Lung (tissue), 12 donors: ENCODE data around the gene PFKL. TPM values are rescaled to one million over a fixed set of nuclear protein-coding genes. Genes with fewer than 3 reads are reported as not detected.

ENCODE experiments used
- ATAC-seq: fragments of 200-7000 bp; cut with Tn5 transposase; one replicate; pipeline ENCODE4 v1.9.1; 2020; ENCODE audit warnings: moderate number of reproducible peaks; ENCODE audit not compliant: insufficient read depth, low FRiP score
- DNase-seq, 3 donors: peaks; one replicate each; pipeline ENCODE4 v3.0.0-alpha.2; 2013 to 2017
- H3K27ac ChIP-seq, 2 donors: one replicate each; pipeline ENCODE4 v1.5.1; 2013; ENCODE audit warnings: mild to moderate bottlenecking in 2 of 2, moderate library complexity in 2 of 2, control low read depth in 1 of 2, inconsistent platforms in 1 of 2, low read depth in 1 of 2, low read length in 1 of 2
- H3K27me3 ChIP-seq, 3 donors: one replicate each; pipeline ENCODE4 v1.5.1; 2013; ENCODE audit warnings: low read length in 2 of 3; ENCODE audit not compliant: control insufficient read depth in 3 of 3, insufficient read depth in 3 of 3
- H3K36me3 ChIP-seq, 4 donors: one replicate each; pipeline ENCODE4 v1.5.1; 2013; ENCODE audit warnings: low read length in 4 of 4, mild to moderate bottlenecking in 1 of 4, moderate library complexity in 1 of 4; ENCODE audit not compliant: control insufficient read depth in 4 of 4, insufficient read depth in 4 of 4
- H3K4me1 ChIP-seq, 5 donors: one replicate each; pipeline ENCODE4 v1.5.1; 2013; ENCODE audit warnings: low read length in 5 of 5, mild to moderate bottlenecking in 2 of 5, moderate library complexity in 1 of 5; ENCODE audit not compliant: control insufficient read depth in 5 of 5, insufficient read depth in 5 of 5
- H3K4me3 ChIP-seq: one replicate; pipeline ENCODE4 v1.5.1; 2013; ENCODE audit warnings: mild to moderate bottlenecking, control low read depth, moderate library complexity
- H3K9ac ChIP-seq, 2 donors: one replicate each; pipeline ENCODE4 v1.5.1; 2013; ENCODE audit warnings: low read length in 2 of 2, control low read depth in 1 of 2; ENCODE audit not compliant: insufficient read depth in 1 of 2
- H3K9me3 ChIP-seq, 4 donors: one replicate each; pipeline ENCODE4 v1.5.1; 2013; ENCODE audit warnings: low read length in 3 of 4, mild to moderate bottlenecking in 1 of 4, moderate library complexity in 1 of 4; ENCODE audit not compliant: control insufficient read depth in 4 of 4, insufficient read depth in 3 of 4
- WGBS, 2 donors: extraction: QIAGEN DNeasy Blood & Tissue Kit; methylation state at CpG; one replicate each; pipeline ENCODE4 v1.1.7; 2013; 5-methylcytosine and 5-hydroxymethylcytosine counted together
- polyA plus RNA-seq, 2 donors: library from polyadenylated mRNA; stranded (reverse); fragments of 200-250 nt; gene quantifications; one replicate each; pipeline ENCODE4 v1.2.1, GENCODE V29; 2013
- total RNA-seq, 2 donors: library from RNA; depleted of rRNA in 1 of 2; stranded (reverse); fragments of >200 nt in 1 of 2; gene quantifications; one replicate each; pipeline ENCODE4 v1.2.1, GENCODE V29; 2014 to 2021
- TF ChIP-seq, protein P1 (sequence below): IDR thresholded peaks from 2 replicates; pipeline ENCODE4 v1.5.1; 2012; ENCODE audit warnings: mild to moderate bottlenecking; ENCODE audit errors: control extremely low read depth, extremely low read depth
- donor health status: control.
- donor health status: control.
- donor health status: Bipolar disorder and iron deficiency.
- donor health status: healthy.
- donor health status: DM: yes; HTN: yes; CAD: no.

Gene PFKL
- total and polyA plus RNA-seq, 4 donors, result 63.4 to 129 (median 103) TPM

DNA sequence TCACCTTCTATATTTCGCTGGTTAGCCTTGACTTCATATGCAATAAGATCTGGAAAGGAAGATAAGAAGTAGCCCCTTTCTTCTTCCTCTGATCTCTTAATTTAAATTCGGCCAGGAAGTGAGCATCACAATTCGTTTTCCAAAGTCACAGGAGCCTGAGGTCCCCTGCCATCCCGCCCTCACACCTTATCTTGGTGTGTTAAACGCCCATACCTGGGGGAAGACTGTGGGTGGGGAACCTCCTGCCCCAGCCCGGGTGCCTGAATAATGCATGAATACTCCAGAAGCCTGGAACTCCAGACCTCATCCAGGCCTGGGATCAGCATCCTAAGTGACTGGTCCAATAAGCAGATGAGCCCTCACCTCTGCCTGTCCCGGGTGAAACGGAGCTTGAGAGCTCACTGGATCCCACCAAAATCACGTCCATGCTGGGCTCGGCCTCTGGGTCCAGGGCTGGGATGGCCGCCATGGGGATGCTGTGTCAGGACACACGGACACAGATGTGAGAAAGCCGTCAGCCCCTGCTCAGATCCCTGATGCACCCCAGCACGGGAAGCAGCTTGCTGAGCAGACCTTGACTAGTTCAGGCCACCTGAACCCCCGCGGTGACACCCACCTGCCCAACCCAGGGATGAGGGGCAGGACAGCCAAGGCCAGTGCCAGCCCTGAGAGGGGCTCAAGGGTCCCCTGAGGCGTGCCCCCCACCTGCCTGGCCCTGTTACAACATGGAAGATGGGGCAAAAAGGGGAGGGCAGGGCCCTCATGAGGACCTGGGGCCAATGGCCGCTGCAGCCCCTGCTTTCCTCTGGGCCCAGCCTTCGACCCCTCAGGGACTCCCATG lies 38.8 kb upstream of the PFKL start:
- TF ChIP-seq, protein P1, sequence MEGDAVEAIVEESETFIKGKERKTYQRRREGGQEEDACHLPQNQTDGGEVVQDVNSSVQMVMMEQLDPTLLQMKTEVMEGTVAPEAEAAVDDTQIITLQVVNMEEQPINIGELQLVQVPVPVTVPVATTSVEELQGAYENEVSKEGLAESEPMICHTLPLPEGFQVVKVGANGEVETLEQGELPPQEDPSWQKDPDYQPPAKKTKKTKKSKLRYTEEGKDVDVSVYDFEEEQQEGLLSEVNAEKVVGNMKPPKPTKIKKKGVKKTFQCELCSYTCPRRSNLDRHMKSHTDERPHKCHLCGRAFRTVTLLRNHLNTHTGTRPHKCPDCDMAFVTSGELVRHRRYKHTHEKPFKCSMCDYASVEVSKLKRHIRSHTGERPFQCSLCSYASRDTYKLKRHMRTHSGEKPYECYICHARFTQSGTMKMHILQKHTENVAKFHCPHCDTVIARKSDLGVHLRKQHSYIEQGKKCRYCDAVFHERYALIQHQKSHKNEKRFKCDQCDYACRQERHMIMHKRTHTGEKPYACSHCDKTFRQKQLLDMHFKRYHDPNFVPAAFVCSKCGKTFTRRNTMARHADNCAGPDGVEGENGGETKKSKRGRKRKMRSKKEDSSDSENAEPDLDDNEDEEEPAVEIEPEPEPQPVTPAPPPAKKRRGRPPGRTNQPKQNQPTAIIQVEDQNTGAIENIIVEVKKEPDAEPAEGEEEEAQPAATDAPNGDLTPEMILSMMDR, result no peak
- H3K27me3 ChIP-seq, result no peaks in the 10 kb centered on the region
- peaks cover 0 to 5% (median 0%) of the 10 kb centered on the region in 5 donors for H3K4me1 ChIP-seq
- no peak for DNase-seq
- no peak overlapping the region for H3K9ac ChIP-seq
- peaks cover 0 to 7% (median 0%) of the 10 kb centered on the region in 4 donors for H3K9me3 ChIP-seq
- no peak overlapping the region for H3K27ac ChIP-seq
- ATAC-seq, result no peak
- no peak overlapping the region for H3K4me3 ChIP-seq
- 84 to 89% methylated on average over 19 of the region's 19 CpGs for WGBS, 2 donors
- no peaks in the 10 kb centered on the region for H3K36me3 ChIP-seq

GRCh38 chr21:44261675-44262295 lies 38.1 kb upstream of the PFKL start, which contains the start of gene DNMT3L:
DNMT3L (minus strand) TSS chr21:44261897; CDS start chr21:44261259, 638 bp downstream.
- peaks cover 0 to 5% (median 0%) of the 10 kb centered on the region in 4 donors for H3K9me3 ChIP-seq
- ATAC-seq (no peak), DNase-seq (no peak)
- WGBS, 2 donors, result 77 to 85% methylated on average over 19 of the region's 19 CpGs
- H3K27ac ChIP-seq, result no peak within 1 kb of the TSS
- H3K9ac ChIP-seq, result no peak within 1 kb of the TSS
- no peaks in the 10 kb centered on the region for H3K36me3 ChIP-seq
- peaks cover 0 to 5% (median 0%) of the 10 kb centered on the region in 5 donors for H3K4me1 ChIP-seq
- H3K27me3 ChIP-seq, result no peaks in the 10 kb centered on the region
- no peak within 1 kb of the TSS for H3K4me3 ChIP-seq
- TF ChIP-seq, protein P1, result no peak

DNA sequence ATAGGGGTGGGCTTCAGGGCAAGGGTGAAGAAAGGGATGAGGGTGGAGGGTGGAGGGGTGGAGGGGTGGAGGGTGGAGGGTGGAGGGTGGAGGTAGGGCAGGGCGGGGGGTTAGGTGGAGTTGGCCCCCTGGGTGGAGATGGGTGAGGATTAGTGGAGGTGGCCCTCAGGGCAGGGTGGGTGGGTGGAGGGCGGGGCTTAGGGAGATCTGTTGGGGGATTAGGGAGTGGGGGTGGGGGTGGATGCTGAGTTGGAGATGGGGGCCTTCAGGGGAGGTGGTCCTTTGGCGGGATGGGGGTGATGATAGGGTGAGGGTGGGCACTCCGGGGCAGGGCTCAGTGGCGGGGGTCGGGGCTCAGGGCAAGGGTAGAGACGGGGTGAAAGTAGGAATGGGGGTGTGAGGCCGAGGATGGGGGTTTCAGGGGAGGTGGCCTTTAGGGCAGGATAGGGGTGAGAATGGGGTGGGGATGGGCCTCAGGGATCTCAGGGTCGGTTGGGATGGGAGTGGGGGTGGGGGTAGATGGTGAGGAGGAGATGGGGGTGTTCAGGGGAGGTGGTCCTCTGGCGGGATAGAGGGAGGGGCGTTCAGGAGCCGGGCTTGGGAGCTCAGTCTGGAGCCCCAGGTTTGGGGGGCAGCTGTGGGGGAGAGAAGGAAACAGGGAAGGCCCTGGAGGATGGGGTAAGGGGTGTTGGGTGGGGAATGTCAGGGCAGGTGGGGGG lies 37.4 kb upstream of the PFKL start:
- TF ChIP-seq, protein P1, result no peak
- DNase-seq (no peak), ATAC-seq (no peak)
- no peak overlapping the region for H3K27ac ChIP-seq
- H3K36me3 ChIP-seq, result no peaks in the 10 kb centered on the region
- peaks cover 0 to 5% (median 0%) of the 10 kb centered on the region in 4 donors for H3K9me3 ChIP-seq
- H3K27me3 ChIP-seq, result no peaks in the 10 kb centered on the region
- 79 to 93% methylated on average over 10 to 12 of the region's 12 CpGs for WGBS, 2 donors
- no peak overlapping the region for H3K9ac ChIP-seq
- H3K4me1 ChIP-seq, result peaks cover 0 to 5% (median 0%) of the 10 kb centered on the region in 5 donors
- H3K4me3 ChIP-seq, result no peak overlapping the region
